H9 (cell line): ENCODE measurements around the gene MMRN2. TPM values are rescaled to one million over a fixed set of nuclear protein-coding genes. Genes with fewer than 3 reads are reported as not detected.

ENCODE experiments used
- DNase-seq: peaks from one replicate; pipeline ENCODE4 v3.0.0-alpha.2; 2017
- H2AFZ ChIP-seq: one replicate; pipeline ENCODE4 v1.6.1; 2013; ENCODE audit warnings: mild to moderate bottlenecking, low read length, control low read depth, moderate library complexity
- H2AK5ac ChIP-seq: 2 replicates; pipeline ENCODE4 v1.6.1; 2013; ENCODE audit warnings: low read length, control low read depth, mixed read lengths; ENCODE audit not compliant: insufficient read length
- H2BK120ac ChIP-seq: one replicate; pipeline ENCODE4 v1.6.1; 2013; ENCODE audit warnings: low read depth, mild to moderate bottlenecking, low read length, control low read depth, inconsistent platforms; ENCODE audit not compliant: poor library complexity, severe bottlenecking
- H2BK12ac ChIP-seq: 2 replicates; pipeline ENCODE4 v1.6.1; 2013; ENCODE audit warnings: low read length, control low read depth, mixed read lengths, low read depth; ENCODE audit not compliant: insufficient read length
- H2BK15ac ChIP-seq: 2 replicates; pipeline ENCODE4 v1.6.1; 2013; ENCODE audit warnings: low read depth, low read length, control low read depth
- H2BK20ac ChIP-seq: one replicate; pipeline ENCODE4 v1.6.1; 2013; ENCODE audit warnings: low read depth, mild to moderate bottlenecking, low read length, control low read depth, inconsistent platforms; ENCODE audit not compliant: poor library complexity, severe bottlenecking
- H2BK5ac ChIP-seq: 2 replicates; pipeline ENCODE4 v1.6.1; 2013; ENCODE audit warnings: low read length, control low read depth, mixed read lengths; ENCODE audit not compliant: insufficient read length
- H3K14ac ChIP-seq: 2 replicates; pipeline ENCODE4 v1.6.1; 2013; ENCODE audit warnings: low read length, control low read depth; ENCODE audit not compliant: insufficient read depth
- H3K18ac ChIP-seq: 2 replicates; pipeline ENCODE4 v1.6.1; 2013; ENCODE audit warnings: low read depth, mild to moderate bottlenecking, mixed read lengths, low read length, control low read depth; ENCODE audit not compliant: insufficient read length
- H3K23ac ChIP-seq: 2 replicates; pipeline ENCODE4 v1.6.1; 2013; ENCODE audit warnings: low read length, control low read depth, mixed read lengths, low read depth; ENCODE audit not compliant: insufficient read length
- H3K23me2 ChIP-seq: 2 replicates; pipeline ENCODE4 v1.6.1; 2013; ENCODE audit warnings: low read depth, mild to moderate bottlenecking, mixed read lengths, low read length, control low read depth; ENCODE audit not compliant: insufficient read length, poor library complexity, severe bottlenecking
- H3K27ac ChIP-seq: 2 replicates; pipeline ENCODE4 v1.5.1; 2013; ENCODE audit warnings: low read length, control low read depth, mixed read lengths, low read depth; ENCODE audit not compliant: insufficient read length
- H3K27me3 ChIP-seq: 2 replicates; pipeline ENCODE4 v1.6.1; 2013; ENCODE audit warnings: low read length, control low read depth, inconsistent platforms; ENCODE audit not compliant: insufficient read depth
- H3K4ac ChIP-seq: 2 replicates; pipeline ENCODE4 v1.6.1; 2013; ENCODE audit warnings: low read depth, mild to moderate bottlenecking, control low read depth, inconsistent platforms, low read length, moderate library complexity
- H3K4me1 ChIP-seq: 2 replicates; pipeline ENCODE4 v1.6.1; 2013; ENCODE audit warnings: low read length, control low read depth, inconsistent platforms; ENCODE audit not compliant: insufficient read depth
- H3K4me2 ChIP-seq: 2 replicates; pipeline ENCODE4 v1.6.1; 2013; ENCODE audit warnings: low read length, control low read depth, mixed read lengths; ENCODE audit not compliant: insufficient read length, insufficient read depth
- H3K56ac ChIP-seq: 2 replicates; pipeline ENCODE4 v1.6.1; 2013; ENCODE audit warnings: low read depth, mild to moderate bottlenecking, mixed read lengths, low read length, control low read depth; ENCODE audit not compliant: insufficient read length
- H3K79me1 ChIP-seq: 2 replicates; pipeline ENCODE4 v1.6.1; 2013; ENCODE audit warnings: low read depth, mild to moderate bottlenecking, moderate library complexity, low read length, control low read depth, inconsistent platforms; ENCODE audit not compliant: insufficient read depth, poor library complexity, severe bottlenecking
- H3K79me2 ChIP-seq: 2 replicates; pipeline ENCODE4 v1.6.1; 2013; ENCODE audit warnings: low read length, control low read depth, inconsistent platforms; ENCODE audit not compliant: insufficient read depth
- H3K9ac ChIP-seq: 2 replicates; pipeline ENCODE4 v1.6.1; 2013; ENCODE audit warnings: low read length, control low read depth, mixed read lengths; ENCODE audit not compliant: insufficient read length; ENCODE audit errors: extremely low read depth
- H3K9me3 ChIP-seq: one replicate; pipeline ENCODE4 v1.6.1; 2013; ENCODE audit warnings: low read depth, low read length, inconsistent platforms; ENCODE audit not compliant: control insufficient read depth
- H3T11ph ChIP-seq: one replicate; pipeline ENCODE4 v1.6.1; 2013; ENCODE audit warnings: mild to moderate bottlenecking, low read length, control low read depth, inconsistent platforms
- H4K20me1 ChIP-seq: one replicate; pipeline ENCODE4 v1.6.1; 2013; ENCODE audit not compliant: control insufficient read depth, insufficient read length, insufficient read depth
- H4K5ac ChIP-seq: 2 replicates; pipeline ENCODE4 v1.6.1; 2013; ENCODE audit warnings: low read depth, mild to moderate bottlenecking, mixed read lengths, low read length, control low read depth; ENCODE audit not compliant: insufficient read length
- H4K8ac ChIP-seq: replicated peaks from 2 replicates; pipeline ENCODE4 v1.6.1; 2013; ENCODE audit warnings: low read length, control low read depth, mixed read lengths, low read depth; ENCODE audit not compliant: insufficient read length
- H4K91ac ChIP-seq: 2 replicates; pipeline ENCODE4 v1.6.1; 2013; ENCODE audit warnings: low read depth, mild to moderate bottlenecking, moderate library complexity, mixed read lengths, low read length, control low read depth; ENCODE audit not compliant: insufficient read length
- H3K27ac Mint-ChIP-seq, 3 experiments: 2 replicates in 2 of 3; 3 replicates in 1 of 3; pipeline ENCODE4 v1.8.0; 2020 to 2021; ENCODE audit warnings: mixed read lengths in 3 of 3, mild to moderate bottlenecking in 1 of 3, moderate library complexity in 1 of 3
- H3K27me3 Mint-ChIP-seq: 2 replicates; pipeline ENCODE4 v1.8.0; 2021; ENCODE audit warnings: low read depth, mild to moderate bottlenecking, moderate library complexity, mixed read lengths
- H3K36me3 Mint-ChIP-seq, 3 experiments: 2 replicates in 2 of 3; 3 replicates in 1 of 3; pipeline ENCODE4 v1.8.0; 2020 to 2021; ENCODE audit warnings: low read depth in 3 of 3, mixed read lengths in 3 of 3; ENCODE audit not compliant: insufficient read depth in 1 of 3
- H3K4me1 Mint-ChIP-seq, 2 experiments: 2 replicates each; pipeline ENCODE4 v1.8.0; 2020; ENCODE audit warnings: mixed read lengths in 2 of 2
- H3K4me3 Mint-ChIP-seq, 2 experiments: 2 replicates in 1 of 2; 3 replicates in 1 of 2; pipeline ENCODE4 v1.8.0; 2020 to 2021; ENCODE audit warnings: mild to moderate bottlenecking in 2 of 2, mixed read lengths in 2 of 2, moderate library complexity in 1 of 2
- H3K9me3 Mint-ChIP-seq, 2 experiments: 2 replicates in 1 of 2; 3 replicates in 1 of 2; pipeline ENCODE4 v1.8.0; 2020; ENCODE audit warnings: mild to moderate bottlenecking in 2 of 2, mixed read lengths in 2 of 2, moderate library complexity in 1 of 2
- WGBS: extraction: QIAGEN DNeasy Blood & Tissue Kit; methylation state at CpG from one replicate; pipeline ENCODE4 v1.1.7; 2013; ENCODE audit warnings: missing lambda C conversion rate, low lambda C conversion rate, mixed read lengths; ENCODE audit not compliant: insufficient read length; ENCODE audit errors: extremely low coverage; 5-methylcytosine and 5-hydroxymethylcytosine counted together
- total RNA-seq: library from RNA; stranded (reverse); gene quantifications from 2 replicates; pipeline ENCODE4 v1.2.1, GENCODE V29; 2021
- TF ChIP-seq, protein P1 (sequence below): fragments of 200-600 bp; sonication (generic); conservative IDR thresholded peaks from 3 replicates; pipeline ENCODE4 v1.8.0; 2021; ENCODE audit warnings: antibody characterized with exemption, mild to moderate bottlenecking

The MMRN2 gene
- total RNA-seq, 1 experiment from 2014 or later: 1.0 TPM

GRCh38 chr10:86965986-86966654, 8.7 kb upstream of the MMRN2 start:
- H3K4me1 Mint-ChIP-seq: peaks cover 24 to 34% of the 10 kb centered on the region in 2 experiments
- Histone ChIP-seq H3K4me2 (no peak overlapping the region), H3K27ac (no peak overlapping the region), H2BK5ac (no peak overlapping the region), H3K79me2 (no peaks in the 10 kb centered on the region), H3K23me2 (peaks cover 9% of the 10 kb centered on the region), H2BK15ac (no peak overlapping the region), H2AFZ (no peak overlapping the region), H4K91ac (no peak overlapping the region), H3K9ac (no peak overlapping the region), H3K23ac (no peak overlapping the region), H2BK20ac (no peak overlapping the region), H2BK120ac (no peak overlapping the region), H3K18ac (peak overlapping the region; percentile 39), H4K5ac (no peak overlapping the region), H3K56ac (no peak overlapping the region), H2BK12ac (no peak overlapping the region), H3K4me1 (peaks cover 2% of the 10 kb centered on the region; the same call in 1 of the 2 replicates), H3K14ac (no peak overlapping the region), H2AK5ac (no peak overlapping the region), H4K20me1 (no peaks in the 10 kb centered on the region), H3T11ph (no peak overlapping the region), H3K27me3 (no peaks in the 10 kb centered on the region), H3K9me3 (no peaks in the 10 kb centered on the region), H3K4ac (no peak overlapping the region), H3K79me1 (no peaks in the 10 kb centered on the region), H4K8ac (no peak overlapping the region)
- DNase-seq: no peak
- no peaks in the 10 kb centered on the region for H3K9me3 Mint-ChIP-seq
- peak overlapping the region in 1 of 3 experiments; percentile 74; a peak in 2 of 7 replicates for H3K27ac Mint-ChIP-seq
- H3K4me3 Mint-ChIP-seq: peak overlapping the region in 1 of 2 experiments; percentile 60; a peak in 2 of 5 replicates
- WGBS: no CpG with 5 or more reads among the region's 11 CpGs
- TF ChIP-seq, protein P1, sequence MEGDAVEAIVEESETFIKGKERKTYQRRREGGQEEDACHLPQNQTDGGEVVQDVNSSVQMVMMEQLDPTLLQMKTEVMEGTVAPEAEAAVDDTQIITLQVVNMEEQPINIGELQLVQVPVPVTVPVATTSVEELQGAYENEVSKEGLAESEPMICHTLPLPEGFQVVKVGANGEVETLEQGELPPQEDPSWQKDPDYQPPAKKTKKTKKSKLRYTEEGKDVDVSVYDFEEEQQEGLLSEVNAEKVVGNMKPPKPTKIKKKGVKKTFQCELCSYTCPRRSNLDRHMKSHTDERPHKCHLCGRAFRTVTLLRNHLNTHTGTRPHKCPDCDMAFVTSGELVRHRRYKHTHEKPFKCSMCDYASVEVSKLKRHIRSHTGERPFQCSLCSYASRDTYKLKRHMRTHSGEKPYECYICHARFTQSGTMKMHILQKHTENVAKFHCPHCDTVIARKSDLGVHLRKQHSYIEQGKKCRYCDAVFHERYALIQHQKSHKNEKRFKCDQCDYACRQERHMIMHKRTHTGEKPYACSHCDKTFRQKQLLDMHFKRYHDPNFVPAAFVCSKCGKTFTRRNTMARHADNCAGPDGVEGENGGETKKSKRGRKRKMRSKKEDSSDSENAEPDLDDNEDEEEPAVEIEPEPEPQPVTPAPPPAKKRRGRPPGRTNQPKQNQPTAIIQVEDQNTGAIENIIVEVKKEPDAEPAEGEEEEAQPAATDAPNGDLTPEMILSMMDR: no peak
- no peaks in the 10 kb centered on the region for H3K36me3 Mint-ChIP-seq
- H3K27me3 Mint-ChIP-seq: peaks cover 5% of the 10 kb centered on the region
